Mucosa of descending colon (tissue), 3 donors: ENCODE data around the gene OSGIN1. TPM values are rescaled to one million over a fixed set of nuclear protein-coding genes. Genes with fewer than 3 reads are reported as not detected.

Experiments
- ATAC-seq: fragments of 200-7000 bp; cut with Tn5 transposase; one replicate; pipeline ENCODE4 v1.9.1; 2020; ENCODE audit warnings: mild to moderate bottlenecking, moderate library complexity
- DNase-seq, 3 donors: peaks; one replicate each; pipeline ENCODE4 v3.0.0-alpha.2; 2020
- H3K36me3 ChIP-seq: fragments of 200-600 bp; one replicate; pipeline ENCODE4 v1.8.0; 2021; ENCODE audit warnings: low read depth, mild to moderate bottlenecking
- H3K4me1 ChIP-seq: fragments of 200-600 bp; one replicate; pipeline ENCODE4 v1.8.0; 2021; ENCODE audit warnings: low read depth, mild to moderate bottlenecking
- H3K4me3 ChIP-seq: fragments of 200-600 bp; one replicate; pipeline ENCODE4 v1.8.0; 2021; ENCODE audit warnings: mild to moderate bottlenecking
- H3K9me3 ChIP-seq: fragments of 200-600 bp; one replicate; pipeline ENCODE4 v1.8.0; 2021; ENCODE audit warnings: mild to moderate bottlenecking
- CTCF ChIP-seq: fragments of 200-600 bp; IDR thresholded peaks from one replicate; pipeline ENCODE4 v1.8.0; 2022; ENCODE audit warnings: antibody characterized with exemption, mild to moderate bottlenecking
- intact Hi-C, 2 donors: fragments of 100-400 bp; cut with DNase I in 1 of 2; cut with micrococcal nuclease in 1 of 2; formaldehyde crosslinking; loops; one replicate each; pipeline versions ENCODE4 v1.11.0 to v1.11.1; 2022; cut with DNase I, micrococcal nuclease
- total RNA-seq, 3 donors: library from RNA; stranded (reverse); fragmentation: NEBNext Ultra II Directional in 2 of 3; extraction: Animal tissue kit (Norgen Biotek cat#: 25700) in 2 of 3; gene quantifications; one replicate each; pipeline versions ENCODE4 v1.2.1 to v1.2.4, GENCODE V29; 2021 to 2023
- donor health status: DM: no; HTN: no; CAD: no; lungs with moderate emphysema.
- donor health status: DM: no; HTN: no; CAD: no.
- donor health status: DM: no; HTN: yes; CAD: no.

OSGIN1 gene
- total RNA-seq, 3 donors from 2014 or later: 11.6 to 15.9 (median 12.2) TPM

DNA sequence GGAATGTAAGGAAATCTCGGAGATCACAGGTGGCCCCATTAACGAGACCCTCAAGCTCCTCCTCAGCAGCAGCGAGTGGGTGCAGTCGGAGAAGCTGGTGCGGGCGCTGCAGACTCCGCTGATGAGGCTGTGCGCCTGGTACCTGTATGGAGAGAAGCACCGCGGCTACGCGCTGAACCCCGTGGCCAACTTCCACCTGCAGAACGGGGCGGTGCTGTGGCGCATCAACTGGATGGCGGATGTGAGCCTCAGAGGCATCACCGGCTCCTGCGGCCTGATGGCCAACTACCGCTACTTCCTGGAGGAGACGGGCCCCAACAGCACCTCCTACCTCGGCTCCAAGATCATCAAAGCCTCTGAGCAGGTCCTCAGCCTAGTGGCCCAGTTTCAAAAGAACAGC lies 38.0 kb upstream of the OSGIN1 start:
- no peak for DNase-seq
- Histone ChIP-seq H3K9me3 (no peaks in the 10 kb centered on the region), H3K4me1 (no peaks in the 10 kb centered on the region), H3K36me3 (no peaks in the 10 kb centered on the region), H3K4me3 (no peak overlapping the region)
- no peak for ATAC-seq
- intact Hi-C loops: no loop called here
- no peak for TF ChIP-seq CTCF

GRCh38 chr16:83915491-83915890 lies 37.5 kb upstream of the OSGIN1 start:
- DNase-seq: no peak
- intact Hi-C loops: no loop called here
- no peak for ATAC-seq
- no peak overlapping the region for H3K4me3 ChIP-seq
- no peaks in the 10 kb centered on the region for H3K36me3 ChIP-seq
- no peaks in the 10 kb centered on the region for H3K9me3 ChIP-seq
- H3K4me1 ChIP-seq: no peaks in the 10 kb centered on the region
- no peak for TF ChIP-seq CTCF

DNA sequence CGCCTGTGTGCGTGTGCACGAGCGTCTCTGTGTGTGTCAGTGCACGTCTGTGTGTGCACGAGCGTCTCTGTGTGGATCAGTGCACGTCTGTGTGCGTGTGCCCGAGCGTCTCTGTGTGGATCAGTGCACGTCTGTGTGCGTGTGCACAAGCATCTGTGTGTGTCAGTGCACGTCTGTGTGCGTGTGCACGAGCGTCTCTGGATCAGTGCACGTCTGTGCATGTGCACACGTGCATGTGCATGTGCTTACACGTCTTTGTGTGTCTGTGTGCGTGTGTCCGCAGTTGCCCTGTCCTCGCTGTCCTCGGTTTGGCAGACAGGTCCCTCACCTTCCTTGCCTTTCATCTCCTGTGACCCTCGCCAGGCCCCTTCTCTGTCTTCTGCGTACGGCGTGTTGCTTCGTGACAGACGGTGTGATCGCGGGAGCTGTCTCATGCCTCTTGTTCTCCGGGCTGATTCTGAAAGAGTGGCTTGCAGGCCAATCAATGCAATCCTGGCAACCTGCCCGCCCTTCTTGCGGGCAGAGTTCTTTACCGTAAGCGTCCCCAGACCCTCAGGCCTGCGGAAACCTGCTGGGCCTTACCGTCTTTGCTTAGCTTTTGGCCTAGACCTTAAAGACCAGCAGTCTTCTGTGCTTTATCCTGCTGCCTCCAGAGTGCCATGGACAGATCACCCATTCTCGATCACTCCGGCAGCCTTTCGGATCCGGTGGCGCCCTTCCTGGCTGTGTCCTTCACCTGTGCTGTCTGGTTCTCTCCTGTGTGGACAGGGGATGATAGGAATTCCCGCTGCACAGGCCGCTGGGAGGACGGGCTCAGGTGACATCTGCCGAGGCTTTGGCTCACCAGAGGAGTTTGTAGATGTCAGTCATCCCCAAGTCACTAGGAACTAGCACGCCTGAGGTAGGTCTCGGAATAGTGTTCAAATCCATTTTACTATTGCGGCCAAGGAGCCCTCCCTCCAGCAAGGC lies 35.6 kb upstream of the OSGIN1 start:
- Histone ChIP-seq H3K4me1 (no peaks in the 10 kb centered on the region), H3K36me3 (no peaks in the 10 kb centered on the region), H3K4me3 (no peak overlapping the region), H3K9me3 (no peaks in the 10 kb centered on the region)
- intact Hi-C loops: no loop called here
- TF ChIP-seq CTCF: no peak
- DNase-seq (no peak), ATAC-seq (no peak)

- TF ChIP-seq CTCF: no peak
- no peak for DNase-seq
- no peaks in the 10 kb centered on the region for H3K9me3 ChIP-seq
- no peak overlapping the region for H3K4me3 ChIP-seq
- no peaks in the 10 kb centered on the region for H3K36me3 ChIP-seq
- no peaks in the 10 kb centered on the region for H3K4me1 ChIP-seq
- ATAC-seq: no peak
- intact Hi-C loops: no loop called here
Observed at GRCh38 chr16:83920894-83921491, 32.0 kb upstream of the OSGIN1 start.

- TF ChIP-seq CTCF: no peak
- ATAC-seq (no peak), DNase-seq (peak in 1 of 3 donors; percentile 44)
- H3K4me3 ChIP-seq: no peak overlapping the region
- H3K9me3 ChIP-seq: no peaks in the 10 kb centered on the region
- peaks cover 4% of the 10 kb centered on the region for H3K4me1 ChIP-seq
- H3K36me3 ChIP-seq: no peaks in the 10 kb centered on the region
- intact Hi-C loops: no loop called here
Observed at GRCh38 chr16:83923581-83924365, 29.3 kb upstream of the OSGIN1 start.
